ENCODE measurements around the gene AGPS. TPM values are rescaled to one million over a fixed set of nuclear protein-coding genes. Genes with fewer than 3 reads are reported as not detected.

AGPS gene
- polyA plus RNA-seq, 2 of the 4 experiments (the other 2 are of a cell fraction): 49.8 to 62.1 TPM

GRCh38 chr2:177445200-177445599, 52.6 kb downstream of the AGPS start:
- FAIRE-seq (no peak), DNase-seq (ENCODE audit: low read depth in 1 of 2, low spot score in 1 of 2) (no peak), ATAC-seq (no peak)
- no peak overlapping the region for H3K4me3 ChIP-seq
- H3K27ac ChIP-seq: no peak overlapping the region
- ChIA-PET POLR2A (no interaction called here), CTCF (no interaction called here)
- no peak for TF ChIP-seq PHF8 (IDR thresholded peaks at IDR 0.05; ENCODE audit: borderline replicate concordance, low read depth)
- TF ChIP-seq JUNB (IDR thresholded peaks at IDR 0.05): no peak
- TF ChIP-seq FOSB (CRISPR knock-in tag; IDR thresholded peaks at IDR 0.05): no peak
- TF ChIP-seq MYC (IDR thresholded peaks at IDR 0.05; ENCODE audit: borderline replicate concordance, low read length): no peak
- no peak for TF ChIP-seq MAFK (IDR thresholded peaks at IDR 0.05; ENCODE audit: partially characterized antibody)
- TF ChIP-seq EHF (CRISPR knock-in tag; IDR thresholded peaks at IDR 0.05): no peak
- TF ChIP-seq ATOH8 (CRISPR knock-in tag; IDR thresholded peaks at IDR 0.05; ENCODE audit: low read depth): no peak
- no peak for TF ChIP-seq HOXA7 (CRISPR knock-in tag; IDR thresholded peaks at IDR 0.05)
- no peak for TF ChIP-seq HEYL (CRISPR knock-in tag; IDR thresholded peaks at IDR 0.05)
- no peak for TF ChIP-seq NR3C1 (IDR thresholded peaks at IDR 0.05)
- 0 out of 3 replicates have a peak, but pooled peaks cover 3% of the 10 kb centered on the region for H3K9me3 ChIP-seq
- H3K4me2 ChIP-seq: no peak overlapping the region
- WGBS (ENCODE audit: missing lambda C conversion rate): 51% methylated on average over 1 of the region's 1 CpG
- H3K4me1 ChIP-seq: no peaks in the 10 kb centered on the region

GRCh38 chr2:177448031-177448430, 55.5 kb downstream of the AGPS start:
- H3K4me3 ChIP-seq: no peak overlapping the region
- no peak overlapping the region for H3K4me2 ChIP-seq
- no peak for ATAC-seq
- H3K4me1 ChIP-seq: no peaks in the 10 kb centered on the region
- TF ChIP-seq BHLHE40 (IDR thresholded peaks at IDR 0.05; ENCODE audit: low read depth, low read length): no peak
- no peak for TF ChIP-seq FOXS1 (CRISPR knock-in tag; IDR thresholded peaks at IDR 0.05)
- no peak overlapping the region for H3K27ac ChIP-seq
- no peak for FAIRE-seq
- CTCF ChIA-PET: no interaction called here
- 0 out of 3 replicates have a peak, but pooled peaks cover 3% of the 10 kb centered on the region for H3K9me3 ChIP-seq
- 69% methylated on average over 2 of the region's 2 CpGs for WGBS (ENCODE audit: missing lambda C conversion rate)
- POLR2A ChIA-PET: no interaction called here
- no peak for DNase-seq (ENCODE audit: low read depth in 1 of 2, low spot score in 1 of 2)

- no peak for FAIRE-seq
- H3K27ac ChIP-seq: no peak overlapping the region
- TF ChIP-seq RFX5 (IDR thresholded peaks at IDR 0.05) (no peak), CTCF (IDR thresholded peaks at IDR 0.05) (no peak), TP53 (CRISPR knock-in tag; IDR thresholded peaks at IDR 0.05) (no peak), ZFP36 (IDR thresholded peaks at IDR 0.05; ENCODE audit: borderline replicate concordance, partially characterized antibody) (no peak), KDM5A (IDR thresholded peaks at IDR 0.05) (no peak), CBX8 (IDR thresholded peaks at IDR 0.05) (no peak), EP300 (IDR thresholded peaks at IDR 0.05) (no peak), MAZ (IDR thresholded peaks at IDR 0.05; ENCODE audit: borderline replicate concordance, low read depth, low read length) (no peak), NR3C1 (IDR thresholded peaks at IDR 0.05) (no peak), USF2 (IDR thresholded peaks at IDR 0.05) (no peak), HDAC2 (IDR thresholded peaks at IDR 0.05) (no peak)
- H3K4me3 ChIP-seq: no peak overlapping the region
- no peak for ATAC-seq
- 96% methylated on average over 2 of the region's 2 CpGs for WGBS (ENCODE audit: missing lambda C conversion rate)
- no peak overlapping the region for H3K4me2 ChIP-seq
- no peak for DNase-seq (ENCODE audit: low read depth in 1 of 2, low spot score in 1 of 2)
- 0 out of 3 replicates have a peak, but pooled peaks cover 3% of the 10 kb centered on the region for H3K9me3 ChIP-seq
- H3K4me1 ChIP-seq: no peaks in the 10 kb centered on the region
- POLR2A ChIA-PET: no interaction called here
- CTCF ChIA-PET: interaction anchor here (0.9 kb wide), 1 partner anchor 522 kb away, joined by 3 read pairs; no protein-coding TSS in a partner anchor
Observed at GRCh38 chr2:177449159-177449558, 56.6 kb downstream of the AGPS start.
